ENCODE data around the gene CETN3.

Gene CETN3

DNA sequence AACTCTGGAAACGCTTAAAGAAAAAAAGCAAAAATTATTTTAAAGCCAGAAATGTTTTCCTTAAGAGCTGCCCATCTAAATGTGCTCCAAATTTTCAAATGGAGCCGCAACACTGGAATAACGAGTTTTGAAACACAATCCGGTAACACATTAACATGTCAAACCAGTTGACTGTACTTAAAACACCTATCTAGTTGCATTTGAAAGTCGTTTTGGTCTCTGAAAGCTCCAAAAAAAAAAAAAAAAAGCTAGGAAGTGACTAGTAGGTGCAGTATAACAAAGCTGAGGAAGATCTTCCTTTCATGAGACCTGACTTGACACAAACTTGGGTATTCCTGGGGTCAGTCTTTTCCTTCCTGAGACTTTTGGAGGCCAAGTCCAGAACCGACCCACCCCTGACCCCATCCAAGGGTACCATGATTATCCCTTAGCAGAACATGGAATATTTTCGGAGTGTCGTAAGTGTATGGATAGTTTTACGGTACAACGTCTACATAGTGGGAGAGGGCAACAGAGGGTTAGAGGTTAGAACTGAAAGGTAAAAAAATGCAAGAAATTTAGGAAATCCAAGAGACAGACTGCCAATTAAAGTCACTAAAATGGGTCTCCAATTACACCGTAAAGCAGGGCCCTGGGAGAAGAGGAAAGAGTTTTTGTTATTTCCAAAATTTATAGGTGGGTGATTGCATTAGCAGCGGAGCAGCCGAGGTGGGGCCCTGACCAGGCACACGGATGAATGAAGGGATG is 812 bp downstream of the CETN3 start:
- Histone ChIP-seq H3K27me3 (ENCODE audit: control insufficient read depth, insufficient read depth, low read length) (no peaks in the 10 kb centered on the region), H3K27ac (ENCODE audit: low read length) (no peak overlapping the region), H3K4me1 (ENCODE audit: control insufficient read depth, insufficient read depth, low read length) (no peaks in the 10 kb centered on the region), H3K4me3 (ENCODE audit: low read length) (peak overlapping the region; percentile 82; the same call in 1 of the 2 replicates), H3K9me3 (ENCODE audit: control insufficient read depth, insufficient read depth, low read length) (no peaks in the 10 kb centered on the region), H3K36me3 (ENCODE audit: control insufficient read depth, insufficient read depth, low read length) (peaks cover 2% of the 10 kb centered on the region; the same call in 1 of the 2 replicates)
- whole genome bisulfite sequencing (ENCODE audit: insufficient coverage, insufficient read length): no CpG with 5 or more reads among the region's 14 CpGs
- DNase-seq (ENCODE audit: low read depth, low spot score): no peak

DNA sequence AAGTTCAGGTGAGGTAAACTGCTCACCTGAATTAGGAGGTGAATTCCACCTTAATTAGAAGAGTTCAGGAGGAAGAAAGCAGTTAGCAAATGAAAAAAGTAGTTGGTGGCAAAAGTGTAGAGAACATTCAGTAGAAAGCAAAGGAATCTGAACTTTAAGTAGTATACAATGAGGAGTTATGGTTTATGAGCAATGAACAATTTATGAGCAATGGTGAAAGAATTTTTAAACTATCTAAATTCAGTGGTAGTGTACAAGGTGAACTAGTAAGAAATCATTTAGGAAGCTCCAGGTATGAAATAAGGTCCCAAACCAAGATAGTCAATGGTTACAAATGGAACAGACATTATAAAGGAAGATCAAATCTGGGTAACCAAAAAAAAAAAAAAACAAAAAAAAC is 3.1 kb downstream of the CETN3 start:
- no peaks in the 10 kb centered on the region for H3K4me1 ChIP-seq (ENCODE audit: control insufficient read depth, insufficient read depth, low read length)
- no peaks in the 10 kb centered on the region for H3K27me3 ChIP-seq (ENCODE audit: control insufficient read depth, insufficient read depth, low read length)
- H3K36me3 ChIP-seq (ENCODE audit: control insufficient read depth, insufficient read depth, low read length): peaks cover 2% of the 10 kb centered on the region; the same call in 1 of the 2 replicates
- H3K4me3 ChIP-seq (ENCODE audit: low read length): no peak overlapping the region
- H3K27ac ChIP-seq (ENCODE audit: low read length): no peak overlapping the region
- H3K9me3 ChIP-seq (ENCODE audit: control insufficient read depth, insufficient read depth, low read length): no peaks in the 10 kb centered on the region
- DNase-seq (ENCODE audit: low read depth, low spot score): no peak

DNA sequence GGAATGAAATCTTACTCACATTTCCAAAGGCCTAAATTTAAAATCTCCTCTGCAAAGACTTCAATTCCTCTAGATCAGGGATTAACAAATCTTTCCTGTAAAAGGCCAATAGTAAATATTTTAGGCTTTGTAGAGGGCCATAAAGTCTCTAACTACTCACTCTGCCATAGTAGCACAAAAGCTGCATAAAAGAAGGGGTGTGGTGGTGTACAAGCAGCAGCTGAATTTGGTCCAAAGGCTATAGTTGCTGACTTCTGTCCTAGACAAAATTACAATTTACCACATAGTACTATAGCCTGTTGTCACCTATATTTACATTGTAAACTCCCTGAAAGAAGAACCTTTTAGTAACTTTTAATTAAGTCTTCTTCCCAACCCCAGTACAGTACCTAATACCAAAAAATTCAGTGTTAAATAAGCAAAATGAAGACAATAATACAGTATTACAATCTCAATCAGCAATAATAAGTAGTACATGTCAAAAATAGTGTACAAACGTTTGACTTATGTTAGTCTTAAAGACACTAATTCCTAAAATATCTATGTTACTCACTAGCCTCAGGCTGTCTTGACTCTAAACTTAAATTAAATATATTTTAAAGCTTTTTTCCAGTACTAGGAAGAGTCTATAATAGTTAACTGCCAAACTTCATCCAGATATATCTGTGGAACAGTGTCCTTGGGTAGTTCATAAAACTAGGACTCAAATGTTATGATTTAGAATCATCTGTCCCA is 6.9 kb downstream of the CETN3 start:
- WGBS (ENCODE audit: insufficient coverage, insufficient read length): no CpG with 5 or more reads among the region's 1 CpG
- no peaks in the 10 kb centered on the region for H3K4me1 ChIP-seq (ENCODE audit: control insufficient read depth, insufficient read depth, low read length)
- no peak overlapping the region for H3K27ac ChIP-seq (ENCODE audit: low read length)
- peaks cover 2% of the 10 kb centered on the region; the same call in 1 of the 2 replicates for H3K36me3 ChIP-seq (ENCODE audit: control insufficient read depth, insufficient read depth, low read length)
- H3K9me3 ChIP-seq (ENCODE audit: control insufficient read depth, insufficient read depth, low read length): no peaks in the 10 kb centered on the region
- no peak overlapping the region for H3K4me3 ChIP-seq (ENCODE audit: low read length)
- no peak for DNase-seq (ENCODE audit: low read depth, low spot score)
- no peaks in the 10 kb centered on the region for H3K27me3 ChIP-seq (ENCODE audit: control insufficient read depth, insufficient read depth, low read length)

DNA sequence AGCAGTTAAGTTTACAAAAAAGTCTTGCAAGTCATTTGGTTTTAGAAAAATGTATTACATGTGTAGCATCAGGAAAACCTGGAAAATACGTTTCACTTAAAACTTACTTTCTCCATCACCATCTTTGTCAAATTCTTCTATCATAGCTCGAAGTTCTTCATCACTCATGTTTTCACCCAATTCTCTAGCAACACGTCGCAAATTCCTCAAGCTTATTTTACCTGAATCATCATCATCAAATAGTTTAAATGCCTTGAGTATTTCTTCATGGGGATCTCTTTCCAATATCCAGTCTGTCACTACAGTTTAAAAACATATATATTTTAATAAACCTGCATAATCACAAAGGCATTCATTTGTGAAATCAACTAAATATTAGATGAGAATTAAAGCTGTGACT is 10.3 kb downstream of the CETN3 start:
- no peak overlapping the region for H3K4me3 ChIP-seq (ENCODE audit: low read length)
- H3K4me1 ChIP-seq (ENCODE audit: control insufficient read depth, insufficient read depth, low read length): no peaks in the 10 kb centered on the region
- no peaks in the 10 kb centered on the region for H3K9me3 ChIP-seq (ENCODE audit: control insufficient read depth, insufficient read depth, low read length)
- DNase-seq (ENCODE audit: low read depth, low spot score): no peak
- no peaks in the 10 kb centered on the region; the same call in 1 of the 2 replicates for H3K36me3 ChIP-seq (ENCODE audit: control insufficient read depth, insufficient read depth, low read length)
- no peaks in the 10 kb centered on the region for H3K27me3 ChIP-seq (ENCODE audit: control insufficient read depth, insufficient read depth, low read length)
- 100% methylated on average over 3 of the region's 4 CpGs for WGBS (ENCODE audit: insufficient coverage, insufficient read length)
- no peak overlapping the region for H3K27ac ChIP-seq (ENCODE audit: low read length)

DNA sequence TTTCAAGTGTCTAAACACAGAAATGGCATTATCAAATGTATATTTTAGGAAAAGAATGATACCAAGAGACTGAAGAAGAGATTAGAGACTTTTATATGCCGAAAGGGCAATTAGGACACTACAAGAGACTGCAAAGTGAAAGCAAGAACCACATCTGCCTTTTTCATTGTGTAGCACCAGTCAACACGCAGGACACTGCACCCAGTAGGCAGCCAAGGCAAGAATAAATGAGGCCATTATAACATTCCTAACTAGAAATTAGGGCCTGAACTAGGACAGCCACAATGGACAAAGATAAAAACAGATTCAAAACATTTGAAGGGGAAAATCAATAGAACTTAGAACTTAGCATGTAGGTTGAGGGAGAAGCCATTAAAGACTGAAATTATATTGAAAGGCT is 10.8 kb downstream of the CETN3 start:
- no peaks in the 10 kb centered on the region for H3K4me1 ChIP-seq (ENCODE audit: control insufficient read depth, insufficient read depth, low read length)
- no peak for DNase-seq (ENCODE audit: low read depth, low spot score)
- no peaks in the 10 kb centered on the region; the same call in 1 of the 2 replicates for H3K36me3 ChIP-seq (ENCODE audit: control insufficient read depth, insufficient read depth, low read length)
- H3K27me3 ChIP-seq (ENCODE audit: control insufficient read depth, insufficient read depth, low read length): no peaks in the 10 kb centered on the region
- H3K9me3 ChIP-seq (ENCODE audit: control insufficient read depth, insufficient read depth, low read length): no peaks in the 10 kb centered on the region
- no peak overlapping the region for H3K27ac ChIP-seq (ENCODE audit: low read length)
- WGBS (ENCODE audit: insufficient coverage, insufficient read length): no CpG with 5 or more reads among the region's 2 CpGs
- no peak overlapping the region for H3K4me3 ChIP-seq (ENCODE audit: low read length)

DNA sequence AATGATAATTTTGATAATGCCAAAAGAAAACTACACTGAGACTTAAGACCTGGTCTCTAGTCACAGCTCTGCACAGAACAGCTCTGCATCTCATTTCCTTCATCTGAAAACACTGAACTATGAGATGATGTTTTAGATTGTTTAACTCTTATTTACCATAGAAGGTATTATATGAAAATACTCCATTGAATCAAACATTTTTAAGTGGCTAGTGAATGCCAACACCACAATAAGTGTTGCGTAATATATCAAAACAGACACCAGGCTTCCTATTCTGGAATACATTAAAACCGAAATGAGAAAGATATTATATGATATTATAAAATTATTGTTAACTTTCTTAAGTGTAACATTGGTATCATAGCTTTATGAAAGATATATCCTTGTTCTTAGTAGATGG is 14.6 kb downstream of the CETN3 start:
- Histone ChIP-seq H3K27ac (ENCODE audit: low read length) (no peak overlapping the region), H3K9me3 (ENCODE audit: control insufficient read depth, insufficient read depth, low read length) (no peaks in the 10 kb centered on the region), H3K27me3 (ENCODE audit: control insufficient read depth, insufficient read depth, low read length) (no peaks in the 10 kb centered on the region), H3K4me1 (ENCODE audit: control insufficient read depth, insufficient read depth, low read length) (no peaks in the 10 kb centered on the region), H3K36me3 (ENCODE audit: control insufficient read depth, insufficient read depth, low read length) (no peaks in the 10 kb centered on the region; the same call in 1 of the 2 replicates), H3K4me3 (ENCODE audit: low read length) (no peak overlapping the region)
- WGBS (ENCODE audit: insufficient coverage, insufficient read length): no CpG with 5 or more reads among the region's 2 CpGs
- DNase-seq (ENCODE audit: low read depth, low spot score): no peak

DNA sequence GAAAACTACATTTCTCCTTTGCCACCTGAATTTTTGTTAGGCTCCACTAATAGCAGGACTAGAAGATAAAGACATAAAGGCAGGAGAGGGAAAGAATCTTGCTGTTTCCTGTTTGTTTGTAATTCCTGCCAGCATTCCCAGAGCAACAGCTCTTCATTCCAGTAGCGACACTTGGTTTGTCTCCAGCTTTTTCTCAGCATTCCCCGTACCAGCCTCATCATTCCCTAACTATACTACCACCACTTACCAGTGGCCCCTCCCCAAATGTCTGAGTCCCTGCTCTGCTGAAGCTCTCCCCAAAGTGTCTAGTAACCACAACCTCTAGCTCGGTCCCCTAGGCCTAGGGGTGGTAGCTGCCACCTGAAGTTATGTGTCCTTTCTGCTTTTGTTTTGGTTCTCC is 18.6 kb downstream of the CETN3 start:
- Histone ChIP-seq H3K27ac (ENCODE audit: low read length) (no peak overlapping the region), H3K36me3 (ENCODE audit: control insufficient read depth, insufficient read depth, low read length) (no peaks in the 10 kb centered on the region), H3K4me1 (ENCODE audit: control insufficient read depth, insufficient read depth, low read length) (no peaks in the 10 kb centered on the region), H3K9me3 (ENCODE audit: control insufficient read depth, insufficient read depth, low read length) (no peaks in the 10 kb centered on the region), H3K27me3 (ENCODE audit: control insufficient read depth, insufficient read depth, low read length) (no peaks in the 10 kb centered on the region), H3K4me3 (ENCODE audit: low read length) (no peak overlapping the region)
- DNase-seq (ENCODE audit: low read depth, low spot score): no peak
- WGBS (ENCODE audit: insufficient coverage, insufficient read length): no CpG with 5 or more reads among the region's 3 CpGs

DNA sequence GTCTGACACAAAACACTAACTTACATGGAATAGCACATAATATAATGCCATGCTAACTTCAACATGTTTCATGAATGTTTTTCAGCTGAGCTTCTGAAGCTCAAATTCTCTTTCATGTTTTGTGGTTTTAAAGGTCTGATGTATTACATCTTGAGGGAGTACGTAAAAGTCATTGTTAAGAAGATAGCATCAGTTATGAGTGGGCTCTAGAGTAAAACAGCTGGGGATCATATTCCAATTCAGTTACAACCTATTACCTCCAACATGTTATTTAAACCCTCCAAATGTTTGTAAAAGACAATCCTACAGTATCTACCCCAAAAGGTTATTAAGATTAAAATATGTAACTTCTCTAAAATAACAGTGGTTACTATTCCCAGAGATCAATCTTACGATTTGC is 19.2 kb downstream of the CETN3 start:
- H3K27me3 ChIP-seq (ENCODE audit: control insufficient read depth, insufficient read depth, low read length): no peaks in the 10 kb centered on the region
- no peak overlapping the region for H3K27ac ChIP-seq (ENCODE audit: low read length)
- WGBS (ENCODE audit: insufficient coverage, insufficient read length): no CpG with 5 or more reads among the region's 2 CpGs
- H3K36me3 ChIP-seq (ENCODE audit: control insufficient read depth, insufficient read depth, low read length): no peaks in the 10 kb centered on the region
- no peaks in the 10 kb centered on the region for H3K4me1 ChIP-seq (ENCODE audit: control insufficient read depth, insufficient read depth, low read length)
- no peak for DNase-seq (ENCODE audit: low read depth, low spot score)
- no peak overlapping the region for H3K4me3 ChIP-seq (ENCODE audit: low read length)
- H3K9me3 ChIP-seq (ENCODE audit: control insufficient read depth, insufficient read depth, low read length): no peaks in the 10 kb centered on the region

DNA sequence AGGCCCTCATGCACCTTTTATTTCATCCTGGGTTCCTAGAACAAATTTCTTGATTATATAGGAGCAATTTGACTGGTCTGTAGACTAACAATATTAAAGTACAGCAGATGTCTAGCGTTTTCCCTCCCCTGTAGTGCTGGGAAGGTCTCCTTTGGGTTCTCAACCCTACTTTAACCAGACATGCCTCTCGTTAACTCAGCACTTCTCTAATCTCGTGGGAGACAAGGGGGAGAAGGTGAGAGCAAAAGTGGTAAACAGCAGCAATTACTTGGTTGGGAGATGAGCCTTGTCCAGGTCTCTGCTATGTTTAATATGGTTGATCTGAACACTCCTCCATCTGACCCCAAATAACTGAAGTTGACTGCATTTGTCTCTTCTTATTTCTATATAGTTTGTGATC is 22.0 kb downstream of the CETN3 start:
- Histone ChIP-seq H3K36me3 (ENCODE audit: control insufficient read depth, insufficient read depth, low read length) (no peaks in the 10 kb centered on the region), H3K4me3 (ENCODE audit: low read length) (no peak overlapping the region), H3K4me1 (ENCODE audit: control insufficient read depth, insufficient read depth, low read length) (no peaks in the 10 kb centered on the region), H3K27me3 (ENCODE audit: control insufficient read depth, insufficient read depth, low read length) (no peaks in the 10 kb centered on the region), H3K9me3 (ENCODE audit: control insufficient read depth, insufficient read depth, low read length) (no peaks in the 10 kb centered on the region), H3K27ac (ENCODE audit: low read length) (no peak overlapping the region)
- WGBS (ENCODE audit: insufficient coverage, insufficient read length): no CpG with 5 or more reads among the region's 3 CpGs
- no peak for DNase-seq (ENCODE audit: low read depth, low spot score)

DNA sequence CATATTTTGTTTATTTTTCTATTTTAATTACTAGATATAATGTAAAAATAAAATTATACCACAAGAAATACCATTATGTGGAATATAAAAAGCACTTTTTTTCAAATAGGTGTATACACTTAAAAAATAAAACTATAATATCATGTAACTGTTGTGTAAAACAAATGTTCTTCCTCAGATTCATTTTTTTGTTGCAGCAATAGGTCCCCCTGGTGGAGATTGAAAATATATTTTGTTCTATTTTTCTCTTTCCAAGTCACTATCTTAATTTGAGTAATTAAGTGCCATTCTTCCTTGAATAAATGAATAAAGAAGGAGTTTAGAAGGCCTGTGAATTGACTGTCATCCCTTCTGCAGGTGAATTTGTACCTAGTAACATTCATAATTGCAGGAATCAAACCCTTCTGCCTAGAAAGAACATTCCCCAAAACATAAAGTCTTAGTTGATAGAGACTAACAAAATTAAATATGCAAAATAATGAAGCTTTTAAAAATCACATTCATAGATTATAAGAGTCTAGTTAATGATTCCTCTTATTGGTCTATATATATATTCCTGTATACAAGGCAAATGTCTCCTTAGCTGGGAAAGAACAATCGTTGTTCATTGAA is 23.4 kb downstream of the CETN3 start:
- no peaks in the 10 kb centered on the region for H3K27me3 ChIP-seq (ENCODE audit: control insufficient read depth, insufficient read depth, low read length)
- H3K4me1 ChIP-seq (ENCODE audit: control insufficient read depth, insufficient read depth, low read length): no peaks in the 10 kb centered on the region
- no peak overlapping the region for H3K27ac ChIP-seq (ENCODE audit: low read length)
- no peak overlapping the region for H3K4me3 ChIP-seq (ENCODE audit: low read length)
- H3K36me3 ChIP-seq (ENCODE audit: control insufficient read depth, insufficient read depth, low read length): no peaks in the 10 kb centered on the region
- no peak for DNase-seq (ENCODE audit: low read depth, low spot score)
- WGBS (ENCODE audit: insufficient coverage, insufficient read length): no CpG with 5 or more reads among the region's 1 CpG
- H3K9me3 ChIP-seq (ENCODE audit: control insufficient read depth, insufficient read depth, low read length): no peaks in the 10 kb centered on the region
